IMR-90 (cell line): ENCODE results near the gene WDR74. TPM values are rescaled to one million over a fixed set of nuclear protein-coding genes. Genes with fewer than 3 reads are reported as not detected.

Experiments
- ATAC-seq: fragments of 200-7000 bp; cut with Tn5 transposase; 2 replicates; pipeline ENCODE4 v1.9.1; 2020; ENCODE audit warnings: low read depth, mild to moderate bottlenecking, moderate library complexity
- BruUV-seq: library from RNA; stranded (reverse); fragments of 400-500 nt; replicated peaks from 2 replicates; lab custom pipeline; 2021; lab: Mats Ljungman, UMichigan
- CTCF ChIA-PET: fragments of 300-600 bp; formaldehyde crosslinking; extraction: SDS; loops from one replicate; lab custom pipeline; 2021; ENCODE audit warnings: antibody characterized with exemption; lab: Yijun Ruan, JAX
- POLR2A ChIA-PET: fragments of 300-600 bp; sonication (Branson Sonifier 250); formaldehyde crosslinking; loops from one replicate; lab custom pipeline; 2022; ENCODE audit warnings: antibody characterized with exemption; ENCODE audit not compliant: unreplicated experiment; lab: Charles Lee
- DNase-seq: peaks from one replicate; pipeline ENCODE4 v3.0.0; 2013
- H2AFZ ChIP-seq: replicated peaks from 2 replicates; pipeline ENCODE3; 2013; ENCODE audit warnings: low read length, mild to moderate bottlenecking; ENCODE audit not compliant: poor library complexity
- H2AK5ac ChIP-seq: 2 replicates; pipeline ENCODE4 v1.6.1; 2013; ENCODE audit warnings: low read depth, low read length, inconsistent platforms
- H2AK9ac ChIP-seq: replicated peaks from 2 replicates; pipeline ENCODE3; 2013; ENCODE audit warnings: mild to moderate bottlenecking, low read depth, low read length, moderate library complexity; ENCODE audit not compliant: poor library complexity
- H2BK120ac ChIP-seq: 2 replicates; pipeline ENCODE4 v1.6.1; 2013; ENCODE audit warnings: low read depth, low read length, inconsistent platforms
- H2BK15ac ChIP-seq: 3 replicates; pipeline ENCODE4 v1.6.1; 2013; ENCODE audit warnings: low read depth, low read length, inconsistent platforms
- H2BK20ac ChIP-seq: 2 replicates; pipeline ENCODE4 v1.6.1; 2013; ENCODE audit warnings: low read depth, mild to moderate bottlenecking, inconsistent platforms, low read length, moderate library complexity
- H2BK5ac ChIP-seq: 2 replicates; pipeline ENCODE4 v1.6.1; 2013; ENCODE audit warnings: mild to moderate bottlenecking, low read depth, low read length, inconsistent platforms; ENCODE audit not compliant: poor library complexity, severe bottlenecking
- H3K14ac ChIP-seq: replicated peaks from 2 replicates; pipeline ENCODE4 v1.6.1; 2013; ENCODE audit warnings: low read depth, low read length, inconsistent platforms
- H3K18ac ChIP-seq: 2 replicates; pipeline ENCODE4 v1.6.1; 2013; ENCODE audit warnings: low read depth, low read length, control low read depth
- H3K23ac ChIP-seq: 2 replicates; pipeline ENCODE4 v1.6.1; 2013; ENCODE audit warnings: low read depth, low read length, inconsistent platforms
- H3K27ac ChIP-seq: 2 replicates; pipeline ENCODE4 v1.5.1; 2013; ENCODE audit warnings: mild to moderate bottlenecking, control low read depth, low read length; ENCODE audit not compliant: insufficient read depth
- H3K27me3 ChIP-seq: 2 replicates; pipeline ENCODE4 v1.6.1; 2013; ENCODE audit warnings: low read length; ENCODE audit not compliant: control insufficient read depth, insufficient read depth
- H3K36me3 ChIP-seq: 2 replicates; pipeline ENCODE4 v1.6.1; 2013; ENCODE audit warnings: low read length, mixed read lengths; ENCODE audit not compliant: control insufficient read depth, insufficient read depth
- H3K4ac ChIP-seq: 2 replicates; pipeline ENCODE4 v1.6.1; 2013; ENCODE audit warnings: low read depth, low read length, inconsistent platforms
- H3K4me1 ChIP-seq: 2 replicates; pipeline ENCODE4 v1.6.1; 2013; ENCODE audit warnings: low read length, mixed read lengths; ENCODE audit not compliant: control insufficient read depth, insufficient read depth
- H3K4me2 ChIP-seq: 2 replicates; pipeline ENCODE4 v1.6.1; 2013; ENCODE audit warnings: low read depth, mild to moderate bottlenecking, control low read depth, low read length, moderate library complexity
- H3K4me3 ChIP-seq: 2 replicates; pipeline ENCODE4 v1.5.1; 2013; ENCODE audit warnings: low read depth, mild to moderate bottlenecking, control low read depth, low read length, moderate library complexity; ENCODE audit not compliant: insufficient read depth
- H3K56ac ChIP-seq: 2 replicates; pipeline ENCODE4 v1.6.1; 2013; ENCODE audit warnings: low read length, inconsistent platforms; ENCODE audit not compliant: insufficient read depth; ENCODE audit errors: extremely low read depth
- H3K79me1 ChIP-seq, 2 experiments: 2 replicates each; pipeline ENCODE4 v1.6.1; 2013; ENCODE audit warnings: low read length in 2 of 2, inconsistent platforms in 1 of 2, low read depth in 1 of 2
- H3K9ac ChIP-seq: 2 replicates; pipeline ENCODE4 v1.6.1; 2013; ENCODE audit warnings: low read depth, low read length, control low read depth
- H3K9me1 ChIP-seq: 2 replicates; pipeline ENCODE4 v1.6.1; 2013; ENCODE audit warnings: low read length, inconsistent platforms; ENCODE audit not compliant: insufficient read depth
- H3K9me3 ChIP-seq: 2 replicates; pipeline ENCODE4 v1.6.1; 2013; ENCODE audit warnings: low read length; ENCODE audit not compliant: control insufficient read depth, insufficient read depth
- H4K20me1 ChIP-seq: 2 replicates; pipeline ENCODE4 v1.6.1; 2013; ENCODE audit warnings: low read length, inconsistent platforms; ENCODE audit not compliant: insufficient read depth
- H4K5ac ChIP-seq: 2 replicates; pipeline ENCODE4 v1.6.1; 2013; ENCODE audit warnings: mild to moderate bottlenecking, low read depth, low read length, control low read depth
- H4K8ac ChIP-seq, 2 experiments: 2 replicates each; pipeline ENCODE4 v1.6.1; 2013; ENCODE audit warnings: low read depth in 2 of 2, low read length in 2 of 2, control low read depth in 1 of 2, inconsistent platforms in 1 of 2
- H4K91ac ChIP-seq: 2 replicates; pipeline ENCODE4 v1.6.1; 2013; ENCODE audit warnings: low read depth, low read length, inconsistent platforms; ENCODE audit not compliant: insufficient read depth
- CEBPB ChIP-seq: IDR thresholded peaks from 2 replicates; pipeline ENCODE4 v1.6.1; 2012; ENCODE audit warnings: low read depth, low read length, improper control_type of control experiment
- MAZ ChIP-seq: IDR thresholded peaks from 2 replicates; pipeline ENCODE4 v1.6.1; 2012; ENCODE audit warnings: low read depth, mild to moderate bottlenecking, low read length, improper control_type of control experiment, moderate library complexity, borderline replicate concordance
- POLR2A ChIP-seq: IDR thresholded peaks from 2 replicates; pipeline ENCODE4 v1.6.1; 2012; ENCODE audit warnings: mild to moderate bottlenecking, low read depth, low read length
- RAD21 ChIP-seq: IDR thresholded peaks from 2 replicates; pipeline ENCODE4 v1.6.1; 2012; ENCODE audit warnings: low read length, improper control_type of control experiment
- USF2 ChIP-seq: fragments of 150-350 bp; IDR thresholded peaks from 2 replicates; pipeline ENCODE4 v1.6.1; 2017; ENCODE audit warnings: mild to moderate bottlenecking, antibody characterized with exemption, low read length, low read depth
- WGBS, 2 experiments: methylation state at CpG; one replicate each; pipeline versions ENCODE4 v1.1.5 to v1.1.7; 2013; ENCODE audit warnings: missing lambda C conversion rate in 2 of 2; ENCODE audit not compliant: insufficient read length in 1 of 2; ENCODE audit errors: extremely low coverage in 2 of 2; 5-methylcytosine and 5-hydroxymethylcytosine counted together
- dilution Hi-C: fragments of 300-500 bp; cut with HindIII; formaldehyde crosslinking; loops from one replicate; pipeline ENCODE4 v1.14.3; 2018; ENCODE audit warnings: low sequenced_read_pairs; ENCODE audit not compliant: unreplicated experiment
- in situ Hi-C: fragments of 300-500 bp; cut with MboI; formaldehyde crosslinking; loops from 3 replicates; pipeline ENCODE4 v1.14.3; 2019; ENCODE audit warnings: low sequenced_read_pairs, inconsistent platforms, mixed read lengths
- intact Hi-C: fragments of 100-400 bp; cut with micrococcal nuclease; formaldehyde crosslinking; loops from 2 replicates; pipeline ENCODE4 v1.10.0; 2022
- polyA plus RNA-seq, 3 experiments: library from polyadenylated mRNA; depleted of rRNA; stranded (reverse); fragments of >200 nt; gene quantifications; 2 replicates each; pipeline ENCODE4 v1.2.3, GENCODE V29; 2012; ENCODE audit warnings: low replicate concordance in 1 of 3
- total RNA-seq: library from RNA; depleted of rRNA; stranded (reverse); fragments of >200 nt; gene quantifications from 2 replicates; pipeline ENCODE4 v1.2.3, GENCODE V29; 2012

Gene WDR74
- total and polyA plus RNA-seq, 2 of the 4 experiments (the other 2 are of a cell fraction) = 38.4 to 44.3 TPM

- Histone ChIP-seq H3K23ac (peak overlapping the region; percentile 63), H4K20me1 (peaks cover 68% of the 10 kb centered on the region), H3K27me3 (no peaks in the 10 kb centered on the region), H3K9me3 (no peaks in the 10 kb centered on the region), H2BK120ac (no peak overlapping the region), H4K8ac (no peak overlapping the region), H3K9me1 (peaks cover 17% of the 10 kb centered on the region; the same call in 1 of the 2 replicates), H3K56ac (no peak overlapping the region; the same call in 1 of the 2 replicates), H2BK15ac (no peak overlapping the region), H2AFZ (no peak overlapping the region), H3K4me1 (peaks cover 29% of the 10 kb centered on the region), H2AK9ac (no peak overlapping the region), H3K9ac (peak overlapping the region; percentile 79), H3K14ac (peak overlapping the region; percentile 100), H3K79me1 (peaks cover 28 to 81% of the 10 kb centered on the region in 2 experiments), H2AK5ac (no peak overlapping the region), H3K4me2 (peak overlapping the region; percentile 83), H3K4me3 (peak overlapping the region; percentile 6; the same call in 1 of the 2 replicates), H2BK20ac (no peak overlapping the region), H3K36me3 (peaks cover 64% of the 10 kb centered on the region), H3K27ac (peak overlapping the region; percentile 4; the same call in 1 of the 2 replicates), H3K4ac (peak overlapping the region; percentile 49; the same call in 1 of the 2 replicates), H3K18ac (no peak overlapping the region), H4K5ac (no peak overlapping the region), H4K91ac (no peak overlapping the region), H2BK5ac (peak overlapping the region; percentile 11)
- intact Hi-C loops = loop anchor here (5.0 kb wide), 1 partner anchor 96 kb away; the partner anchor contains the start of gene TMEM179B
- 100% methylated on average over 1 of the region's 3 CpGs; no CpG with 5 or more reads in 1 of the 2 experiments for WGBS, 2 experiments
- no peak for ATAC-seq
- in situ Hi-C loops = loop anchor here (25.0 kb wide), 1 partner anchor 779 kb away; the partner anchor contains the start of gene ATL3
- no peak for DNase-seq
- no TSS peak for BruUV-seq
- ChIA-PET CTCF (interaction anchor here (0.5 to 1.5 kb wide), 2 partner anchors 11 to 19 kb away, joined by 3 read pairs; no protein-coding TSS in a partner anchor), POLR2A (no interaction called here)
- dilution Hi-C loops = no loop called here
- TF ChIP-seq MAZ (no peak), RAD21 (no peak), POLR2A (no peak), CEBPB (no peak), USF2 (no peak)
Measured at GRCh38 chr11:62883673-62884072, 44.3 kb upstream of the WDR74 start.
